GM10847 (cell line): ENCODE results near the gene BLACAT1.

Experiments used
- POLR2A ChIP-seq: IDR thresholded peaks from 2 replicates; pipeline ENCODE4 v1.6.1; 2011; ENCODE audit not compliant: insufficient read length; ENCODE audit errors: extremely low read depth

Gene BLACAT1

DNA sequence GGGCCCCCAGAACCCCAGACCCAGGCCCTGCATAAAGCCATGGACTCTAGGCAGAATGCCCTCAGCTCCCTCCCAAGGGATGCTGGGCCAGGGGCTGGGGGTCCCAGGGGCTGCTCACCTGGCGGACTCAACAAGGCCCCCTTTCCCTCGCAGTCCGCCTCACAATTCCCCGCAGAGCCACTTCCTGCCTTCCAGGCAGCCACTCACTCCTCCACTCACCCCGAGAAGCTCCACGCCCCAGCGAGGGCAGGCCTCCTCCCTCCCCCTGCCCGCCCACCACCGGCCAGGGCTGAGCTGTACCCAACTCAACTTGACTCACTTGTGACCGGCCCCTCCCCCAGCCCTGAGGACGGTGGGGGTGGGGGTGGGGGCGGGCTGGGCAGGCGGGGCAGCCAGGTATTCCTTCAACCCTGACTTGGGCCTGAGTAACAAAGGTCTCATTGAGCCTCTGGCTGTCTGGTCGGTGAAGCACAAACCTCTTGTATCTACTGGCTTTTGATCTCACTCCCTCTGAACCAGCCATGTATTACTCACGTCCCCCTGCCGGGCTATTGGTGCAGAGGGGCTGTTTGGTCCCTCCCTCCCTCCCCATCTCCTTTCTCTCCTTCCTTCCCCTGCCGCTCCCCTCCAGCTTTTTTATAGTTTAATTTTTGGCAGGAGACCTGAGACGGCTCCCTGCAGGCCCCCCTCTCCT, 5.9 kb downstream of the BLACAT1 start:
- TF ChIP-seq POLR2A, result no peak

DNA sequence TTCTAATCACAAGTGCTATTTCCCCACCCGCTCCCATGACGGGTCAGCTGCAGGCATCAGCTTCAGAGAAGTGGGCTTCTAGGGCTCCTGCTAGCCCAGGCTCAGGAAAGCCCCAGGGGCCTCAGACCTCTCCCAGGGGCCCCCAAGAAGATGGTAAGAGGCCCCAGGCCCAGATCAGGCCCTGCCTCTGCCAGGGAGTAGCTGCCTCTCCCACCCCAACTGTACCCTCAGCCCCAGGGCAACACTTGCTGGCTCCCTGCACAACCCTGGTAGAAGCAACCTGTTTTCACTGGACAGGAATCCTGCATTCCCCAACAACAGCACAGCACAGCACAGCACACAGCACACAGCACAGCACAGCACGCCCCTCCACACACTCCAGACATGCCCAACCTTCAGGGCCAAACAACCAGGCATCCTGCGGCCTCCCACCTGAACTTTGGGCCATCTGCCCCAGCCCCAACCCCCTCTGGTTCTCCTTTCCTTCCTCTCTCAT, 6.5 kb downstream of the BLACAT1 start:
- no peak for TF ChIP-seq POLR2A

DNA sequence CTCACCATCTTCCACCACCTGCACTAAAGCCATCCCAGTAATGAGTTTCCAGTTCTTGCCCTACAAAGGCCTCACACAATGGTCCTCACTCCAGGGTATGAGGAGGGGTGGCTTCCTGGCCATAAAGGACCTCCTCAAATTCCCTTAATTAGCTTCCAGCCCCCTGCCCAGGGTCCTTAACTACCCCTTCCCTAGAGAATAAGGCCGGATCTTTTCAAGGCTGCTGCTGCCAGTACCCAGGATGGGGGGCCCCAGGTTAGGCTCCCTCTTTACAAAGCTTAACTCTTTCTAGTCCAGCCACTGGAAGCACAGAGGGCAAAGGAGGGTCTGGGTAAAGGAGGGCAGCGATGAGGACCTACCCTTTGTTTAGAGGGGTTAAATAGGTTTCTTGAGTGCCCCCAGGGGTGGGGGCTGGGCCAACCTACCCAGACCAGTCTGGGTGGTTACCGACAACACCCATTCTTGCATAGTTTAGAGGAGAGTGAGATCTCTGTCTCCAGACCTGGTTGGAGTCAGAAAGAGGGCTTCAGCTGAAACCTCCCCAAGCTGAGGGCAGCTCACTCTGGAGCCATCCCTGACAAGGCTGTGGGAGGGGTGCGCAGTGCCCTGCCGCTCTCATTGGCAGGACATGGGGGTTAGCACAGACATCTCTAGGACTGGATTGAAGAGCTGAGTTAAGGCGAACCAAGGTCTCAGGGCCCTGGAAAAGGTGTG, 7.1 kb downstream of the BLACAT1 start:
- no peak for TF ChIP-seq POLR2A

DNA sequence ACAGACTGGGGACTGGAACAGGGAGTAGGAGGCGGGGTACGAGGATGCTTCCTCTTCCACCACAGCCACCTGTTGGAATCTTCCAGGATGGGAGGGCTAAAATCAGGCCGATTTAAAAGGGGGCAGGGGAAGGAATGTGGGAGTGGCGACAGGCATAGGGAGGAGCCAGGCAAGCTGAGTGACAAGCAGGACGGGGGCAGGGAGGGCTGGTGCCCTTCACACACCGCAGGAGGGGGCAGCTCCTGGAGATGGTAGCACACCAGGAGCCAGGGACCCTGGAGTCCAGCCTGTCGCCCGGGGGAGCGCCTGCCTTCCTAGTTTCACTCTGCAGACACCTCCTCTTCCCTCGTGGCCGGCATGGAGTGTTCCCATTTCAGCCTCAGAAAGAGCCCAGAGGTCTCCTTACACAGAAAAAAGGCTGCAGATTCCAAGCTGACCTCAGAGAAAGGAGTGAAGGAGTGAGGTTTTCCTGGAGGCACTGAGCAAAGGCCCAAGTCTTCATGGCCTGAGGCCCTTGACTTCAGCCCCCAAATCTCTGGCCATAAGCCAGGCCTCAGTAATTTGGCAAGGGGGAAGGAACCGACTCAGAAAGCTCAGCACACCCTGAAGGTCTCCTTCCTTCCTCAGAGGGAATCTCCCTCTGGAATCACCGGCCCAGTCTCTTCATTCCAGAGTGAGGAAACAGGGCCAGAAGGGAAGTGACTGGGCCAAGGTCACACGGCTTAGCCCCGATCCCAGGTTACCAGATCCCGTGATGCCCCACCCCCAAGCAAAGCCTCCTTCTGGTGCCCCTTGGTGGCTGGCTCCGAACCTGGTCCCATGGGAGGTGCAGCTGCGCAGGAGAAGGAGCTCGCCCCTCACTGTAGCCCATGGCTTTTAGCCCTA, 8.1 kb downstream of the BLACAT1 start:
- no peak for TF ChIP-seq POLR2A

DNA sequence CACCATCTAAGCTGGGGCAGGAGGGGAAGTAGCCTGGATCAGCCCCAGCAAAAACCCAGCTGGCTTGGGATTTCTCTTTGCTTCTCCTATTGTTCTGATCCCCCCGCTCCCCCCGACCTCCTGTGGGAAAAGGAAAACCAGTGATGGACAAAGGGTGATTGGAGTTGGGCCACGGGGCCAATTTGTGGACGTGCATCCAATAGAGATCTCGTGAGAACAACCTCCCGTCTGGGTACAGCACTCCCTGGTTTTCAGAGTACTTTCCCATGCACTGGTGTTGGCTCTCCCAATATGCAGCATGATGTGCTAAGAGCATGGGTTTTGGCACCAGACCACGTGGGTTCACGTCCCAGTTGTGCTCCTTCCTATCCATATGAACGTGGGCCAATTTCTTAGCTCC, 9.0 kb downstream of the BLACAT1 start:
- no peak for TF ChIP-seq POLR2A

DNA sequence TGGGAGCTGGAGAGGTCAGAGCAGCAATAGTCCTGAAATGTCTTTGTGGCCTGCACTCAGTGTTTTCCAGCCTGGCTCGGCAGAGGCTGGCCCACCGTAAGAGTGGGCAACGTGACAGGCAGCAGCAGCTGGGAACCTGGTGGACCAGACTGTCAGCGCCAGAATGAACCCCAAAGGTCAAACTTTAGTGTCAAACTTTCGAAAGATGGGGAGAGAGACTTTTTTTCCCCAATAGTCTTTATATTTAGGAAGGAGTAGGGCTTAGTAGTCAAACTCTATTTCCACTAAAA, 10.3 kb downstream of the BLACAT1 start:
- TF ChIP-seq POLR2A, result no peak

DNA sequence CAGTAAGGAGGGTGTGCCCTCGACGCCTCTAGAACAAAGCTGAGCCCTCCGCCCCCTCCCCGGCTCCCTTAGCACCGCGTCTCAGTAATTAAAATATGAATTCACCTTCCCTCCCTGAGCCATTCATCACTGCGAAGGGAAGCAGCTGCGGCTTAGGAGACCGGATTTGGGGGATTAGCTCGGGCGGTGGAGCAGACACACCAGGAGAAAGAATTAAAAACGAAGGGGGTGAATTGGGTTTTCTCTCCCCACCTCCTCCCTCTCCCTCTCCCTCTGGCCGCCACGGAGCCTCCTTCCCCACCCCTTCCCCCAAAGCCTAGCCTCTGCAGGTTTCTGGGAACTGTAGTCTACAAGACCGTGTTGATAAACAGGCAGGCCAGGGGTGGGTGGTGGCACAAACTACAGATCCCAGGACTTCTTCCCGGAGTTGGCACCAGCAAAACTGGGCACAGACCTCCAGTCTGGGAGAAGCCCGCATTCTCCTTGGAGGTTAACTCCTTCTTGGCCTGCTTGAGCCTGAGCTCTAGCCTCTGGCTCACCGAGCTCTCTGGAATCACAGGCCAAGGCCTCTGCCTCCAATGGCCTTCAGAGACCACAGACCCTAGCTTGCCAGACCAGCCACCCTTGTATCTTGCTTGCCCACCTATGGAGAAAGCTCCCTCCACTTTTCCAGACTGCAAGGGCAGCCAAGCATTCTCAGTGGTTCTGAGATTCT, 10.8 kb downstream of the BLACAT1 start:
- no peak for TF ChIP-seq POLR2A

DNA sequence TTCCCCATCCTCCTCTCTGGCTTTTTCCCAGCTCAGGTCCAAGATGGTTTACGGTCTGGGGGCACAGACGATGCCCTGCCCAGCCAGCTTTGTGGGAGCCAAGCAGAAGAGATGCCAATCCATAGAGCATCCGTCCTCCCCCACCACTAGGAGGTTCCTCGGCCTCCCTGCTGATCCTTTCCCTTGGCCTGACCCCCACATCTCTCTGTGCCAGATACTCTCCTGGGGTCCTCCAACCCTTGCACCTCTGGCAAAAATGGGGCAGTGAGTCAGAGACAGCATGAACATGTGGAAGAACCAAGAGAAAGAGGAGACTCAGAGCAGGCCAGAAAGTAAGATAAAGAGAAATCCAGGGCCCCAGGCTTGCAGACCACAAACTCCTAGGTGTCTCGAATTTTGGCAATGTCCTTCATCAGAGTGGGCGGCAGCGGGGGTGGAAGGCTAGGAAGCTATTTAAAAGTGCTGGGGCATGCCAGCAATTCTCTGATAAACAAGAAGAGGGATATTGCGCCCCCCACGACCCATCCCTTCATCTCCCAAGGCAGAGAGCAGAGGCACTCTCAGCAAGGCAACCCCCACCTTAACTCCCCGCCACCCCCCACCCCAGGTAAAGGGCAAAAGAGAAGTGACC, 11.4 kb downstream of the BLACAT1 start:
- no peak for TF ChIP-seq POLR2A

DNA sequence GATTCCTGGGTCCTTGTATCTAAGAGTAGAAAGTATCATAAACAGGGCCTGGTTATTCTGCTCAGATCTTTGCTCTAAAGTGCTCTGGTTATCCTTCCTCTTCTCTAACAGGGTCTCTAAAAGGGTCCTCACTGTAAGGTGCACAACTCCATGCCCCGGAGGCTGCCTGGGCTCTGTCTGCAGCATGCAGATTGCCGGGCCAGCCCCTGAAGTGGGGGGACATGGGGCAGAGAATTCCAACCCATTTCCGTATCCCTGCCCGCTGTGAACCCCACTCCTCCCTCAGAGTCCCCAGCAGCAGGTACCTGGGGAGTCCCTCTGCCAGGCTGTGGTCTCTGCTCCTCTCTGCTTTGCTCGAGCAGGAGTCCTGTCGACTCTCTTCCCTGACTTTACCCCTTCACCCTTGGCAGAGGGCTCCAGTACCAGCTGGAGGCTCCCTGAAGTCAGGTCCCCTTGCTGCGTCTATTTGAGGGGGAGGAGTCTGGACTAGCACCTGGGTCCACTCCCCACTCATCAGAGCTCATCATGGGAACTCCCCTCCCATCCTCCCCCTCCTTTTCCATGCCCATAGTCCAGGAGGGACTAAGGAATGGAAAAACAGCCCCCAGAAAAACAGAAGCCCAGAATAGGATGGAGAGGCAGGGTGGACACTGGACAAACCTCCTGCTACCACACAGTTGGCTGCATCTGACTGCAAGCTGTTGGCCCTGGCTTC, 12.1 kb downstream of the BLACAT1 start:
- TF ChIP-seq POLR2A, result no peak

DNA sequence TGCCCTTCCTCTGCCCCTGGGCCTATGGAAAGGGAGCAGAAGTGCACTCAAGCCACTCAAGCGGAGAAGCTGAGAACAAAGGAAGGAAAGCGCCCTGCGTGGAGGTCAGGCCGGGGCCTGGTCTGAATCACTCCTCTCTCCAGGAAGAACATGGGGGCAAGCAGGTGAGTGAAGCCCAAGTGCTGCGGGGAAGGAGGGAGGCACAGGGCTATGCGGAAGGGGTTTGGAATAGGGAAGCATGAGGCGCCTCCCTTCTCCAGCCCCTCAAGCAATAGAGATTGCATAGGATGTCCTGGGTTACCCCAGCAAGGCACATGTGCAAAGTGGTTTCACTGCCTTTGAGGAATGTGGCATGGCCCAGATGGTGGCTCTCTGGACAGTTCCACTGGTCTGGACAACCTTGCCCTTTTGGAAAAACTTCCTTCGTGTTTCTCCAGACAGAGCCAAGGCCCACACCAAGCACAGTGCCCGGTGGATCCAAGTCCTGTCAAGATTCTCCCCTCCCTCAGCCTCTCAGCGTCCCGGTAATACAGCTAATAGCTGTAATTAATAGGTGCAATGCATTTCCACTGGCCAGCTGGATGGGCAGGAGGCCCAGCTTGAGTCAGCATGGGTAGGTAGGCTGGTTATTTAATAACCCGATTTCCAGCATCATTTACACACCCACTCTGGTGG, 13.7 kb downstream of the BLACAT1 start:
- TF ChIP-seq POLR2A, result no peak

DNA sequence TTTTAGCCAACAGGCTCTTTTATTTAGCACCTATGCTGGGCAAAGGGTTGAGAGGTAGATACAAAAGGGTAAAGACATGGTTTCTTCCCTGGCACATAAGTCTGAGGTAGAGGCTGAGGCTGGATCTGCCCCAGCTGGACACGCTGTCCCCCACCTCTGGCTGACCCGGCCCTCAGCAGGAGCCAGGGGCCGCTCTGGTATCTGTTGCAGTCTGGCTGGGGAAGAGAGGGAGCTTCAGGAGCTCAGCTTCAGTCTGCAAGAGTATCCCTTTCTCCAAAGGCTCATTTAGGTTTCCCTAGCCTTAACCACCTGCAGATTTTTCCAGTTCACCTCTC, 14.2 kb downstream of the BLACAT1 start:
- no peak for TF ChIP-seq POLR2A

DNA sequence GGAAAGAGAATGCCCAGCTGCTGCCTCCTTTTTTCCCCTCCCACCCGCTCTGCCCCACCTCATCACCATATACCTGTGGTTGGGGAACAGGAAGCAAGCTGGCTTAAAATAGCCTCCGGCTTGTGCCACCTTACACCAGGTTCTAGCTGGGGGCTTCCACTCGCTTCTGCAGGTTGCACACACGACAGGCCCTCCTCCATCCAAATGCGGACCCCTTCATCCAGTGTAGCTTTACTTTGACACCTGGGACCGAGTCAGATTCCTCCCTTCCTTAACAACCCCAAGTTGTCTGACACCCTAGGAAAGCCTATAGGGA, 14.6 kb downstream of the BLACAT1 start:
- TF ChIP-seq POLR2A, result no peak

DNA sequence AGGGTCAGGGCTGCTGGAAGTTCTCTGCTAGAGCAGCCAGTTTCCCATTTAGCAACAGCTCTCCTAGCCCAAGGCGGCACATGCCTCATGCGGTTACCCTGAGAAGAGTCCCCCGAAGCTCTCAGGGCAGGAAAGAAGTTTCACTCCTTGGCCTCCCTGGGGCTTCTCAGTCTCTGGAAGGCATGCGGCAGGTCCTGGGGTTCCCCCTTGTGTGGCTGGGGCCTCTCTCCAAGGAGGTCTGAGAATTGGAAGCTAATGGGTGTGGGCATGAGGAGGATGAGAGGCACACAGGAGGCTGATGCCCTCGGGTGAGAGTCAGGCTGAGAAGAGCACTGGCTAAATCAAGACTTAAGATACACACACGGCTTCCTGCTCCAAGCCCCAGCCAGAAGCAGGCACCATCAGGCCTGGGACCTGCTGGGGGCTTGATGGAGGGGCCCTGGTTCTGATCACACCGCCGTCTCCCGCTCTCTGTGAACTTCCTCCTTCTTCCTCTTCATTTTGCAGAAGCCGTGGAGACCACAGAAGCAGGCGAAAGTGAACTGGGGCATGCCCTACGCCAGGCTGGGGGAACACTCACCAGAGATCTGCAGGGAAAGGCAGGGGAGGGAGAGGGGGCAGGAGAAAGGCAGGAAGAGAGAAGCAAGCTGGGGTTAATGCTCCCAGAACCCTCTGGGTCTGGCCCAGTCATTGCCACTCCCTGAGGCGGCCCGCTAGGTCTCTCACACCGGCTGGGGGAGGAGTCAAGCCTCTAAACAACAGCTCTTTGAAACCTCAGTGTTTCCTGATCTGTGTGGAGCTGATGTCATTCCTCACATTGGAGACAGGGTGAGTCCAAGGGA, 15.1 kb downstream of the BLACAT1 start:
- no peak for TF ChIP-seq POLR2A
